ENCODE results near the gene GLIPR1L2. TPM values are rescaled to one million over a fixed set of nuclear protein-coding genes. Genes with fewer than 3 reads are reported as not detected.
"Not testable (repeated sequence)": the region's sequence is repeated elsewhere in the genome, so short reads cannot be mapped to it uniquely, and the experiment has no call there.

Gene GLIPR1L2
- total and polyA plus RNA-seq, 7 donors = 0.04 to 1.5 (median 0.58) TPM; not detected in 1

GRCh38 chr12:75443709-75444108, 52.8 kb downstream of the GLIPR1L2 start:
- WGBS, 3 donors = 54 to 59% (median 54%) methylated on average over 3 of the region's 3 CpGs

GRCh38 chr12:75444429-75445136, 53.7 kb downstream of the GLIPR1L2 start:
- 71 to 77% (median 71%) methylated on average over 6 of the region's 6 CpGs for WGBS, 3 donors
- TF ChIP-seq CTCF (IDR thresholded peaks at IDR 0.05) = no peak
- no peaks in the 10 kb centered on the region for H3K27me3 ChIP-seq (ENCODE audit: insufficient read depth in 3 of 3, low read length in 2 of 3)
- DNase-seq = no peak
- H3K27ac ChIP-seq = no peak overlapping the region
- H3K4me1 ChIP-seq = no peaks in the 10 kb centered on the region
- H3K9me3 ChIP-seq = no peaks in the 10 kb centered on the region
- no peak overlapping the region for H3K4me3 ChIP-seq
- ATAC-seq = no peak
- intact Hi-C loops (cut with DNase I) = no loop called here
- H3K36me3 ChIP-seq (ENCODE audit: insufficient read depth in 1 of 2, low read depth in 1 of 2) = no peaks in the 10 kb centered on the region

More at GRCh38 chr12:75443709-75444108, 52.8 kb downstream of the GLIPR1L2 start:
- no peaks in the 10 kb centered on the region for H3K27me3 ChIP-seq (ENCODE audit: insufficient read depth in 3 of 3, low read length in 2 of 3)
- H3K9me3 ChIP-seq = no peaks in the 10 kb centered on the region
- DNase-seq = no peak
- no peak overlapping the region for H3K4me3 ChIP-seq
- H3K27ac ChIP-seq = no peak overlapping the region
- H3K36me3 ChIP-seq (ENCODE audit: insufficient read depth in 1 of 2, low read depth in 1 of 2) = no peaks in the 10 kb centered on the region
- intact Hi-C loops (cut with DNase I) = no loop called here
- no peak for TF ChIP-seq CTCF (IDR thresholded peaks at IDR 0.05)
- no peak for ATAC-seq
- no peaks in the 10 kb centered on the region for H3K4me1 ChIP-seq

GRCh38 chr12:75445137-75445507, 54.2 kb downstream of the GLIPR1L2 start:
- DNase-seq; H3K36me3 ChIP-seq (ENCODE audit: insufficient read depth in 1 of 2, low read depth in 1 of 2); H3K4me3 ChIP-seq; H3K4me1 ChIP-seq; ATAC-seq; intact Hi-C loops (cut with DNase I); H3K27me3 ChIP-seq (ENCODE audit: insufficient read depth in 3 of 3, low read length in 2 of 3); H3K9me3 ChIP-seq; H3K27ac ChIP-seq: not testable (repeated sequence)
- WGBS, 3 donors = 70 to 79% (median 75%) methylated on average over 7 of the region's 7 CpGs

GRCh38 chr12:75446857-75447256, 56.0 kb downstream of the GLIPR1L2 start:
- H3K4me3 ChIP-seq = no peak overlapping the region
- no peak for ATAC-seq
- H3K27me3 ChIP-seq (ENCODE audit: insufficient read depth in 3 of 3, low read length in 2 of 3) = no peaks in the 10 kb centered on the region
- H3K27ac ChIP-seq = no peak overlapping the region
- no peak for DNase-seq
- no peaks in the 10 kb centered on the region for H3K4me1 ChIP-seq
- intact Hi-C loops (cut with DNase I) = no loop called here
- no peak for TF ChIP-seq CTCF (IDR thresholded peaks at IDR 0.05)
- no peaks in the 10 kb centered on the region for H3K9me3 ChIP-seq
- H3K36me3 ChIP-seq (ENCODE audit: insufficient read depth in 1 of 2, low read depth in 1 of 2) = no peaks in the 10 kb centered on the region

- Histone ChIP-seq H3K9me3 (no peaks in the 10 kb centered on the region), H3K4me1 (no peaks in the 10 kb centered on the region), H3K4me3 (no peak overlapping the region), H3K36me3 (ENCODE audit: insufficient read depth in 1 of 2, low read depth in 1 of 2) (no peaks in the 10 kb centered on the region), H3K27ac (no peak overlapping the region), H3K27me3 (ENCODE audit: insufficient read depth in 3 of 3, low read length in 2 of 3) (no peaks in the 10 kb centered on the region)
- ATAC-seq (no peak), DNase-seq (no peak)
- TF ChIP-seq CTCF (IDR thresholded peaks at IDR 0.05) = no peak
- intact Hi-C loops (cut with DNase I) = no loop called here
- WGBS, 3 donors = 65 to 68% (median 66%) methylated on average over 4 of the region's 4 CpGs
These were observed 57.0 kb downstream of the GLIPR1L2 start for GRCh38 chr12:75447691-75448393.
